GM12892 (cell line): ENCODE data around the gene EML6.

ENCODE experiments used
- POLR2A ChIP-seq: IDR thresholded peaks from 2 replicates; pipeline ENCODE4 v1.6.1; 2011; ENCODE audit warnings: low read depth, low read length, control low read depth
- POLR2AphosphoS5 ChIP-seq: IDR thresholded peaks from 2 replicates; pipeline ENCODE4 v1.6.1; 2011; ENCODE audit warnings: low read depth, low read length, control low read depth
- TAF1 ChIP-seq: IDR thresholded peaks from 2 replicates; pipeline ENCODE4 v1.6.1; 2011; ENCODE audit warnings: low read depth, mild to moderate bottlenecking, control low read depth, low read length, borderline replicate concordance

DNA sequence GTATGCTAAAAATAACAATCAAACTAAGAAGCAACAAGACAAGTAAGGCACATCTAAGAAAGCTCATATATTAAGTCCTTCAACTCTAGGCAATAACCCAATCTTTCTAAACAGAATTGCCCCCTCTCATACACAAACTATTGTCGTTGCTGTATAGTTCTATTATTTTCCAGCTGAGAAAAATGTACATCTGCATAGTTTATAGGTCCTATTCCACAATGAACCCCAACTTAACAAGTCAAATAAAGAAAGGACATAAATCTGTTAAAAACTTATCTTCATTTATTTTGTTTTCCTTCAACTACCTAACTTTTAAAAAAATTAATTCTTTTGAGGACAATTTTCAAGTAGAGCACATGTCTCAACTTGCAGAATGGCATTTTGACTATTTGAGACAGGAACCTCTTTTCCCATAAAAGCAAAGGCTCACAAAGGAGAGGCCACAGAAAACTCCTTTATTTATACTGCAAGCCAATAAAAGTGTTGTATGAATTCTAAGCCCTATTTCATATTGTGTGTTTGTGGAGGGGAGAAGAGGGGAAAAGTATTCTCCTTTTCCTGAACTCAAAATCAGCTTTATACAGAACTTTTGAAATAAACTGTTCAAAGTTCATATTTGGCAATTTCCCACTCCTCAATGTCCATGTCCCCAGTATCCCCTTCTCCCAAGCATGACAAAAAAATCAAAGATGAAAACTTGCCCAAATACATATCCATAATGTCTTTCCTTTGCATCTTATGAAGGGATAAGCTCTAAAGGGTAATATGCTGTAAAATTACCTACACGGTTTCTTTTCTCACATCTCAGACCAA lies 289.4 kb downstream of the EML6 start:
- no peak for TF ChIP-seq POLR2A
- TF ChIP-seq TAF1 = no peak
- TF ChIP-seq POLR2AphosphoS5 = no peak
